ENCODE data around the gene ACKR3. TPM values are rescaled to one million over a fixed set of nuclear protein-coding genes. Genes with fewer than 3 reads are reported as not detected.

Gene ACKR3
- total RNA-seq (ENCODE audit: low replicate concordance): 4.7 and 45.9 TPM in 2 replicates

DNA sequence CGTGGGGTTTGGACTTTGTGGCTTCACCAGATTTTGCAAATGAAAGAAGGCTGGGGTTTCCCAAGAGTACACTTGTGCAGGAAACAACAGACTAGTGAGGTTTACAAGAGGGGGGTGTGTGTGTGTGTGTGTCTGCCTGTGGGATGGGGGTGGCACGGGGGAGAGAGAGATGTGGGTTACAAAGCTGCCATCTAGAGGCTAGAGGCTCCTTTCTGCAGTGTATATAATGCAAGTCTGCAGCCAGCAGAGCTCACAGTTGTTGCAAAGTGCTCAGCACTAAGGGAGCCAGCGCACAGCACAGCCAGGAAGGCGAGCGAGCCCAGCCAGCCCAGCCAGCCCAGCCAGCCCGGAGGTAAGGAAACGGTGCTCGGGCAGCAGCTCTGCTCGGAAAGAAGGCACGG lies at the start of gene ACKR3:
Gene ACKR3, plus strand, starts transcription at position 253 of the 401 bp plus-strand sequence. CDS start 10,641 bp downstream, outside the sequence.

Measured in smooth muscle cell of the coronary artery (primary cell).